K562 (cell line): ENCODE measurements around the gene PRDM1. TPM values are rescaled to one million over a fixed set of nuclear protein-coding genes. Genes with fewer than 3 reads are reported as not detected.
A peak's percentile ranks its signal among the peaks of the same experiment; 100 is the strongest.

Experiments
- C11orf30 ChIP-seq: fragments of 450-650 bp; IDR thresholded peaks from 2 replicates; pipeline ENCODE4 v1.6.1; 2016; ENCODE audit warnings: low read depth, mild to moderate bottlenecking
- CEBPB ChIP-seq: fragments of 450-650 bp; IDR thresholded peaks from 2 replicates; pipeline ENCODE4 v1.6.1; 2016; ENCODE audit warnings: missing genetic modification characterization, missing compliant biosample characterization
- ERF ChIP-seq: fragments of 450-650 bp; formaldehyde crosslinking; IDR thresholded peaks from 2 replicates; pipeline ENCODE4 v1.4.0; 2020; ENCODE audit warnings: mild to moderate bottlenecking, mixed read lengths
- GATAD2A ChIP-seq: fragments of 450-650 bp; IDR thresholded peaks from 2 replicates; pipeline ENCODE4 v1.6.1; 2017
- HNRNPH1 ChIP-seq: fragments of 200-400 bp; formaldehyde crosslinking; optimal IDR thresholded peaks from 2 replicates; pipeline ENCODE3; 2017; ENCODE audit warnings: low read depth, mild to moderate bottlenecking, low read length, moderate library complexity
- HOXB6 ChIP-seq: fragments of 250-450 bp; sonication (Bioruptor Pico); IDR thresholded peaks from 2 replicates; pipeline ENCODE4 v1.5.1; 2022; ENCODE audit warnings: mild to moderate bottlenecking, borderline replicate concordance
- MCM7 ChIP-seq, 2 experiments: fragments of 450-650 bp; IDR thresholded peaks; 2 replicates each; pipeline ENCODE4 v1.6.1; 2016 to 2018
- NCOA6 ChIP-seq: fragments of 450-650 bp; IDR thresholded peaks from 2 replicates; pipeline ENCODE4 v1.6.1; 2017; ENCODE audit warnings: mild to moderate bottlenecking
- NFIX ChIP-seq: fragments of 250-450 bp; sonication (Bioruptor Pico); IDR thresholded peaks from 2 replicates; pipeline ENCODE4 v1.4.0; 2020; ENCODE audit warnings: low read depth, mild to moderate bottlenecking, moderate library complexity
- NFRKB ChIP-seq: fragments of 450-650 bp; IDR thresholded peaks from 2 replicates; pipeline ENCODE4 v1.6.1; 2016; ENCODE audit warnings: low read depth
- PHTF2 ChIP-seq: fragments of 250-450 bp; sonication (Bioruptor Pico); IDR thresholded peaks from 2 replicates; pipeline ENCODE4 v1.5.0; 2021; ENCODE audit warnings: mild to moderate bottlenecking
- RBFOX2 ChIP-seq: fragments of 200-400 bp; formaldehyde crosslinking; IDR thresholded peaks from 2 replicates; pipeline ENCODE4 v1.6.1; 2017; ENCODE audit warnings: low read depth, mild to moderate bottlenecking, low read length, moderate library complexity
- RFX7 ChIP-seq: fragments of 250-450 bp; sonication (Bioruptor Pico); IDR thresholded peaks from 2 replicates; pipeline ENCODE4 v1.5.1; 2021; ENCODE audit warnings: mild to moderate bottlenecking
- ZBED1 ChIP-seq: IDR thresholded peaks from 2 replicates; pipeline ENCODE4 v1.6.1; 2014
- ZFP36 ChIP-seq: fragments of 150-350 bp; IDR thresholded peaks from 2 replicates; pipeline ENCODE4 v1.6.1; 2018; ENCODE audit warnings: low read length, low read depth; ENCODE audit not compliant: partially characterized antibody
- ZNF444 ChIP-seq: fragments of 250-450 bp; sonication (Bioruptor Pico); IDR thresholded peaks from 2 replicates; pipeline ENCODE4 v1.4.0; 2020; ENCODE audit warnings: mild to moderate bottlenecking, moderate library complexity
- ZNF589 ChIP-seq: fragments of 200-800 bp; sonication (Bioruptor generic); IDR thresholded peaks from 2 replicates; pipeline ENCODE4 v1.6.1; 2016; ENCODE audit warnings: low read depth, missing genetic modification characterization, missing compliant biosample characterization
- polyA plus RNA-seq, 8 experiments: library from polyadenylated mRNA; depleted of rRNA in 4 of 8; stranded (reverse) in 5 of 8; unstranded in 3 of 8; fragments of >200 nt; fragmentation: Nextera tagmentation in 2 of 8; fragmentation: Illumina TruSeq in 1 of 8; extraction: Ambion mirVana in 2 of 8; extraction: Trizol in 1 of 8; gene quantifications; 2 replicates each; pipeline versions ENCODE4 v1.2.1 to v1.2.3, GENCODE V29; 2011 to 2014; ENCODE audit warnings: inconsistent platforms in 1 of 8, missing spikeins in 1 of 8
- total RNA-seq, 7 experiments: library from RNA; depleted of rRNA in 6 of 7; stranded (reverse); fragments of >200 nt in 6 of 7; fragmentation: Illumina TruSeq in 2 of 7; extraction: Trizol in 2 of 7; gene quantifications; 2 replicates each; pipeline versions ENCODE4 v1.2.1 to v1.2.3, GENCODE V29; 2011 to 2021; ENCODE audit warnings: low replicate concordance in 1 of 7
- TF ChIP-seq, protein P1 (sequence below), 2 experiments: IDR thresholded peaks; 2 replicates each; pipeline ENCODE4 v1.6.1; 2011; ENCODE audit warnings: borderline replicate concordance in 1 of 2, control low read depth in 1 of 2, low read depth in 1 of 2, low read length in 1 of 2, mild to moderate bottlenecking in 1 of 2, mixed read lengths in 1 of 2, moderate library complexity in 1 of 2; ENCODE audit not compliant: insufficient read depth in 1 of 2, insufficient read length in 1 of 2, poor library complexity in 1 of 2, severe bottlenecking in 1 of 2; ENCODE audit errors: extremely low read depth in 1 of 2
- TF ChIP-seq, protein P2 (sequence below): sonication (generic); formaldehyde crosslinking; IDR thresholded peaks from 2 replicates; pipeline ENCODE4 v1.8.0; 2023; ENCODE audit warnings: mild to moderate bottlenecking, missing genetic modification reagents
- TF ChIP-seq, protein P3 (sequence below): fragments of 250-450 bp; sonication (Bioruptor Pico); IDR thresholded peaks from 2 replicates; pipeline ENCODE4 v1.4.0; 2020; ENCODE audit warnings: mild to moderate bottlenecking, moderate library complexity
- TF ChIP-seq, protein P4 (sequence below): fragments of 450-650 bp; formaldehyde crosslinking; IDR thresholded peaks from 2 replicates; pipeline ENCODE4 v1.4.0; 2020; ENCODE audit warnings: mild to moderate bottlenecking

Gene PRDM1
- total and polyA plus RNA-seq, 9 of the 15 experiments (the other 6 are each of a cell fraction or from before 2014, with no cell fraction given) = 0.09 to 0.89 (median 0.27) TPM

DNA sequence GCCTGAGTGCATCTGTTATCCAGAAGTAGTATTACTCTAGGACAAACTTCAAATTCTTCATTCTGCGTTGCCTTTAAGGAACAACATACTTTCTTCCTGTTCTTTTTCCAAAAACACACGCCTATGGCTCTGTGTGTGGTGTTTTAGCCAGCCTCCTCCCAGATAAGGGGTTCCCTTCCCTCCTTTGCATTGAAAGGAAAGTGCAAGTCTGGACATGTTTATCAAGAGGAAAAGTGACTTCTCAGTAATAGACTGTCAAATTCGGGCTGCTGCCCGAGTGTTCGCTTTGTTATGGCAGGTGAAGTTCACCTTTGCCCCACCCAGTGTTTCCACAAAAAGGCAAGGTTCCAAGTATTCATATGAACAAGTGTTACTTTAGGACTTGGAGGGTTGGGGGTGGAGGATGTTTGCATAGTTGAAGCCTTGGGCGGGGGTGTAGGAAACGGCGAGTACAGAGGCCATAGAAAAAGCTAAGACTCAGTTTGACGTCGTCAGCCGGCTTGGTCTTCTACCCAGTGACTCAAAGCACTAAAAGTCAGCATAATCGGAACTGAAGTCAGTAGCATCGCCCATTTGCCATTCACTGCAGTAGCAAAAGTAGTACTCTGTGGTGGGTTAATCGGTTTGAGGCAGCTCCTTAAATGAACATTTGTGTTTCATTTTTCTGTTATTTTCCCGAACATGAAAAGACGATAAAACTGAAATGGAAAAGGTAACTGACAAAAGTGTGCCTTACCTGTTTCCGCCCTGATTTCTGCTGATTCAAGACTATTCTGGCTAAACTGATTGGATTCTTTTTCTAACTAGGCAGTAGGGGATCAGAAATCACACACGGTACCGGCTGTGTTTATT, 12.5 kb downstream of the PRDM1 start (continued):
- TF ChIP-seq, protein P1, sequence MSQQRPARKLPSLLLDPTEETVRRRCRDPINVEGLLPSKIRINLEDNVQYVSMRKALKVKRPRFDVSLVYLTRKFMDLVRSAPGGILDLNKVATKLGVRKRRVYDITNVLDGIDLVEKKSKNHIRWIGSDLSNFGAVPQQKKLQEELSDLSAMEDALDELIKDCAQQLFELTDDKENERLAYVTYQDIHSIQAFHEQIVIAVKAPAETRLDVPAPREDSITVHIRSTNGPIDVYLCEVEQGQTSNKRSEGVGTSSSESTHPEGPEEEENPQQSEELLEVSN (IDR thresholded peaks at IDR 0.05; ENCODE audit: borderline replicate concordance in 1 of 2, extremely low read depth in 1 of 2, insufficient read depth in 1 of 2, insufficient read length in 1 of 2, low read depth in 1 of 2, low read length in 1 of 2, poor library complexity in 1 of 2, severe bottlenecking in 1 of 2) = no peak
- TF ChIP-seq, protein P2, sequence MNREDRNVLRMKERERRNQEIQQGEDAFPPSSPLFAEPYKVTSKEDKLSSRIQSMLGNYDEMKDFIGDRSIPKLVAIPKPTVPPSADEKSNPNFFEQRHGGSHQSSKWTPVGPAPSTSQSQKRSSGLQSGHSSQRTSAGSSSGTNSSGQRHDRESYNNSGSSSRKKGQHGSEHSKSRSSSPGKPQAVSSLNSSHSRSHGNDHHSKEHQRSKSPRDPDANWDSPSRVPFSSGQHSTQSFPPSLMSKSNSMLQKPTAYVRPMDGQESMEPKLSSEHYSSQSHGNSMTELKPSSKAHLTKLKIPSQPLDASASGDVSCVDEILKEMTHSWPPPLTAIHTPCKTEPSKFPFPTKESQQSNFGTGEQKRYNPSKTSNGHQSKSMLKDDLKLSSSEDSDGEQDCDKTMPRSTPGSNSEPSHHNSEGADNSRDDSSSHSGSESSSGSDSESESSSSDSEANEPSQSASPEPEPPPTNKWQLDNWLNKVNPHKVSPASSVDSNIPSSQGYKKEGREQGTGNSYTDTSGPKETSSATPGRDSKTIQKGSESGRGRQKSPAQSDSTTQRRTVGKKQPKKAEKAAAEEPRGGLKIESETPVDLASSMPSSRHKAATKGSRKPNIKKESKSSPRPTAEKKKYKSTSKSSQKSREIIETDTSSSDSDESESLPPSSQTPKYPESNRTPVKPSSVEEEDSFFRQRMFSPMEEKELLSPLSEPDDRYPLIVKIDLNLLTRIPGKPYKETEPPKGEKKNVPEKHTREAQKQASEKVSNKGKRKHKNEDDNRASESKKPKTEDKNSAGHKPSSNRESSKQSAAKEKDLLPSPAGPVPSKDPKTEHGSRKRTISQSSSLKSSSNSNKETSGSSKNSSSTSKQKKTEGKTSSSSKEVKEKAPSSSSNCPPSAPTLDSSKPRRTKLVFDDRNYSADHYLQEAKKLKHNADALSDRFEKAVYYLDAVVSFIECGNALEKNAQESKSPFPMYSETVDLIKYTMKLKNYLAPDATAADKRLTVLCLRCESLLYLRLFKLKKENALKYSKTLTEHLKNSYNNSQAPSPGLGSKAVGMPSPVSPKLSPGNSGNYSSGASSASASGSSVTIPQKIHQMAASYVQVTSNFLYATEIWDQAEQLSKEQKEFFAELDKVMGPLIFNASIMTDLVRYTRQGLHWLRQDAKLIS (CRISPR knock-in tag) = no peak; the same call in 1 of the 2 replicates
- TF ChIP-seq CEBPB (no peak), ZNF444 (no peak; the same call in 1 of the 2 replicates), NFRKB (peak; percentile 46; the same call in 1 of the 2 replicates), ZBED1 (0 out of 2 replicates have a peak, but pooled peaks have one; percentile 31), GATAD2A (0 out of 2 replicates have a peak, but pooled peaks have one; percentile 53), NFIX (CRISPR knock-in tag) (no peak), NCOA6 (no peak), ZNF589 (CRISPR knock-in tag) (0 out of 2 replicates have a peak, but pooled peaks have one; percentile 75), PHTF2 (no peak), RBFOX2 (0 out of 2 replicates have a peak, but pooled peaks have one; percentile 29), HNRNPH1 (no peak), MCM7 (IDR thresholded peaks at IDR 0.05) (no peak), RFX7 (CRISPR knock-in tag) (no peak), ZFP36 (peak; percentile 6), HOXB6 (no peak), ERF (CRISPR knock-in tag) (no peak), C11orf30 (peak; percentile 82)
- TF ChIP-seq, protein P3, sequence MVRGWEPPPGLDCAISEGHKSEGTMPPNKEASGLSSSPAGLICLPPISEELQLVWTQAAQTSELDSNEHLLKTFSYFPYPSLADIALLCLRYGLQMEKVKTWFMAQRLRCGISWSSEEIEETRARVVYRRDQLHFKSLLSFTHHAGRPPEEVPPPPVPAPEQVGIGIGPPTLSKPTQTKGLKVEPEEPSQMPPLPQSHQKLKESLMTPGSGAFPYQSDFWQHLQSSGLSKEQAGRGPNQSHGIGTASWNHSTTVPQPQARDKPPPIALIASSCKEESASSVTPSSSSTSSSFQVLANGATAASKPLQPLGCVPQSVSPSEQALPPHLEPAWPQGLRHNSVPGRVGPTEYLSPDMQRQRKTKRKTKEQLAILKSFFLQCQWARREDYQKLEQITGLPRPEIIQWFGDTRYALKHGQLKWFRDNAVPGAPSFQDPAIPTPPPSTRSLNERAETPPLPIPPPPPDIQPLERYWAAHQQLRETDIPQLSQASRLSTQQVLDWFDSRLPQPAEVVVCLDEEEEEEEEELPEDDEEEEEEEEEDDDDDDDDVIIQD = no peak
- TF ChIP-seq, protein P4, sequence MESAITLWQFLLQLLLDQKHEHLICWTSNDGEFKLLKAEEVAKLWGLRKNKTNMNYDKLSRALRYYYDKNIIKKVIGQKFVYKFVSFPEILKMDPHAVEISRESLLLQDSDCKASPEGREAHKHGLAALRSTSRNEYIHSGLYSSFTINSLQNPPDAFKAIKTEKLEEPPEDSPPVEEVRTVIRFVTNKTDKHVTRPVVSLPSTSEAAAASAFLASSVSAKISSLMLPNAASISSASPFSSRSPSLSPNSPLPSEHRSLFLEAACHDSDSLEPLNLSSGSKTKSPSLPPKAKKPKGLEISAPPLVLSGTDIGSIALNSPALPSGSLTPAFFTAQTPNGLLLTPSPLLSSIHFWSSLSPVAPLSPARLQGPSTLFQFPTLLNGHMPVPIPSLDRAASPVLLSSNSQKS (CRISPR knock-in tag) = no peak
